Stimulated activated CD4-positive, alpha-beta T cell treated with anti-CD3 and anti-CD28 coated beads, Interleukin-4, amount 100 ng/mL, for 24 hours (primary cell): ENCODE measurements around the gene COA5.
A peak's percentile ranks its signal among the peaks of the same experiment; 100 is the strongest.

Experiments used
- DNase-seq: peaks from one replicate; pipeline ENCODE4 v3.0.0-alpha.2; 2020

Gene COA5

GRCh38 chr2:98571121-98571701 is 37.1 kb downstream of the COA5 start:
- DNase-seq = no peak

- no peak for DNase-seq
Measured at GRCh38 chr2:98570356-98570755, 38.0 kb downstream of the COA5 start.

- DNase-seq = no peak
Measured at GRCh38 chr2:98569915-98570314, 38.4 kb downstream of the COA5 start.

GRCh38 chr2:98569197-98569793 is 39.0 kb downstream of the COA5 start:
- DNase-seq = peak; percentile 78

GRCh38 chr2:98568161-98568956 is 40.0 kb downstream of the COA5 start:
- no peak for DNase-seq

- DNase-seq = no peak
Measured at GRCh38 chr2:98565941-98566340, 42.4 kb downstream of the COA5 start.

- DNase-seq = no peak
Measured at GRCh38 chr2:98565286-98565860, 42.9 kb downstream of the COA5 start.

- no peak for DNase-seq
Measured at GRCh38 chr2:98564541-98565132, 43.7 kb downstream of the COA5 start.

GRCh38 chr2:98563394-98563793 is 44.9 kb downstream of the COA5 start:
- no peak for DNase-seq

- no peak for DNase-seq
Measured at GRCh38 chr2:98561902-98562695, 46.2 kb downstream of the COA5 start.

GRCh38 chr2:98561018-98561417 is 47.3 kb downstream of the COA5 start:
- DNase-seq = no peak

- DNase-seq = no peak
Measured at GRCh38 chr2:98560256-98560771, 48.0 kb downstream of the COA5 start.

- DNase-seq = no peak
Measured at GRCh38 chr2:98559581-98559980, 48.7 kb downstream of the COA5 start.

- DNase-seq = no peak
Measured at GRCh38 chr2:98558852-98559530, 49.3 kb downstream of the COA5 start.

- DNase-seq = no peak
Measured at GRCh38 chr2:98556344-98557033, 51.8 kb downstream of the COA5 start.

GRCh38 chr2:98555696-98556095 is 52.6 kb downstream of the COA5 start:
- no peak for DNase-seq

GRCh38 chr2:98554116-98554861 is 54.0 kb downstream of the COA5 start:
- no peak for DNase-seq

GRCh38 chr2:98552499-98553179 is 55.7 kb downstream of the COA5 start:
- DNase-seq = no peak

GRCh38 chr2:98551316-98551715 is 57.0 kb downstream of the COA5 start:
- peak; percentile 42 for DNase-seq

GRCh38 chr2:98550165-98550564 is 58.1 kb downstream of the COA5 start:
- DNase-seq = no peak
